Fibroblast of upper back skin (primary cell): ENCODE data around the gene ADAMTS18.
"Not testable (repeated sequence)": the region's sequence is repeated elsewhere in the genome, so short reads cannot be mapped to it uniquely, and the experiment has no call there.

ENCODE experiments used
- DNase-seq: peaks from one replicate; pipeline ENCODE4 v3.0.0-alpha.2; 2013

The ADAMTS18 gene

GRCh38 chr16:77324729-77325128 is 110.1 kb downstream of the ADAMTS18 start:
- no peak for DNase-seq

- no peak for DNase-seq
Measured at GRCh38 chr16:77323695-77324094, 111.1 kb downstream of the ADAMTS18 start.

- DNase-seq: no peak
Measured at GRCh38 chr16:77322757-77323156, 112.1 kb downstream of the ADAMTS18 start.

DNA sequence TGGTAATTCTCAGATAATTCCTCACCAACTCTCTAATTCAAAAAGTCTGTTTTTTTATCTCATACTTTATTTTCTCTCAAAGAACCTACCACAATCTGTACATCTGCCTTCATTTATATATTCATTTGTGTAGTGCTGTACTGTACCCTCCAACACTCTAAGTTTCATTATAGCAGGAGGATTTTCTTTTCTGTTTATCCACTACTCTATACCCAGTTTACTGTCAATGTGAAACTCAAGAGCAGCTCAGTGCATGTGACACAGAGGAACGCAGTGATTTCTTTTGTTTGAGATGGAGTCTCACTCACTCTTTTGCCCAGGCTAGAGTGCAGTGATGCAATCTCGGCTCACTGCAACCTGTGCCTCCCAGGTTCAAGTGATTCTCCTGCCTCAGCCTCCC is 117.8 kb downstream of the ADAMTS18 start:
- no peak for DNase-seq

GRCh38 chr16:77310877-77311276 is 124.0 kb downstream of the ADAMTS18 start:
- DNase-seq: no peak

GRCh38 chr16:77308163-77308561 is 126.7 kb downstream of the ADAMTS18 start:
- DNase-seq: peak; percentile 77

DNA sequence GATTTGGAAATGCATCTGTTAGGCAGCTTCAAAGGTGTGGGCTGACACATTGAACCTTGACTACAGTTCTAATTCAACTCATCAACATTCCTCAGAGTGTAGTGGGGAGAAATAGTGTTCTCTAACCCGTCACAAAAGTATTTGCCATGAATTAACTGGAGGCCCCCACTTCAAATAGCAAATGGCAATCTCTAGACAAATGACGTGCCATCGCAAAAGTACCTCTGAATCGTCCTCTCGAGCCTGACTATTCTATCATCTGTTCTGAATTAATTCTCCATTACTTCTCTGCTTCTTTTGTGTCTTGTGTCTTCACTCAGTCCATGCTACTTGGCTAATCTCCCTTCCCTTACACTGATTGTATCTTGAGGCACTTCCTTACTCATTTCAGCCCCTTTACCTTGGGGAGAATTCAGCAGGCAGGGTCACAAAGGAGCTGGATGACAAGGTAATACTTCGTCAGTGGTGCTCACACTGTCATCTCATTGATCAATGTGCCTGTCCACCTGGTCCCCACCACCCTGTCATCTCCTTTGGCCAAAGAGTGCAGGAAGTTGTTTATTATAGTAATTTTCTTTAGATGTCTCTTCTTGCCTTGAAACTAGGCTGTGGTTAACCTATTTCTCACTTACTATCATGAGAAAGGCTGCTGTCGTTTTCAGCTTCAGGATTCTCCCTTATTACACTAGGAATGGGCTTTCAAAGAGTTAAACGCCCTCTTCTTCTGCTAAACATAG is 127.2 kb downstream of the ADAMTS18 start:
- DNase-seq: peak; percentile 80

- DNase-seq: peak; percentile 88
Measured at GRCh38 chr16:77306075-77306474, 128.8 kb downstream of the ADAMTS18 start.

DNA sequence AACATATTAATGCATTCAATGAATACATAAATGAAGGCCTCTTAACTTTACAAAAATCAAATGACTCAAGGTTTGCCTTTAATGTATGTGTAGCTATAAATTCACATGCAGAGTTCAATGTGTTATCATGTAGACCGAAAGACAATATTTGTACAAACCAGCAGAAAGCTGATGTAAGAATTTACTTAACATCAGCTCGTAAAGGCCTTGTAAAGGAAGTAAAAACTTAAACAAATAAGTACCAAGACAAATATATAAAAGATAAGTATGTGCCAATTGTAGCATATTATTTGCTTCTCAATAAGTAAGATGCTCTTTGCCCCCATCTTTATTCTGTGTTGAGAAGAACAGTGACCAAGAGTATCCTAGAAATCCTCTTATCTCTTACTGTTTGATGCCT is 130.0 kb downstream of the ADAMTS18 start:
- no peak for DNase-seq

DNA sequence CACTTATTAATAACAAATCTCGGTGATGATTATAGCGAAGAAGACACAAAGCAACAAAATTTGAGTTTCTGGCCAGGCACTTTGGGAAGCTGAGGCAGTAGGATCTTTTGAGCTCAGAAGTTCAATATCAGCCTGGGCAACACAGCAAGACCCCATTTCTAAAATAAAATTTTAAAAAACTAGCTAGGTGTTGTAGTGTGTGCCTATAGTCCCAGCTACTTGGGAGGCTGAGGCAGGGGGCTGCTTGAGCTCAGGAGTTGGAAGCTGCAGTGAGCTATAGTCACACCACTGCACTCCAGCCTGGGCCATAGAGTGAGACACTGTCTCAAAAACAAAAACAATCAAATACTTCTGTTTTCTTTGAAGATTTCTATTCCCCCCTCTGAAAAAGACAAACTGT is 130.7 kb downstream of the ADAMTS18 start:
- DNase-seq: no peak

DNA sequence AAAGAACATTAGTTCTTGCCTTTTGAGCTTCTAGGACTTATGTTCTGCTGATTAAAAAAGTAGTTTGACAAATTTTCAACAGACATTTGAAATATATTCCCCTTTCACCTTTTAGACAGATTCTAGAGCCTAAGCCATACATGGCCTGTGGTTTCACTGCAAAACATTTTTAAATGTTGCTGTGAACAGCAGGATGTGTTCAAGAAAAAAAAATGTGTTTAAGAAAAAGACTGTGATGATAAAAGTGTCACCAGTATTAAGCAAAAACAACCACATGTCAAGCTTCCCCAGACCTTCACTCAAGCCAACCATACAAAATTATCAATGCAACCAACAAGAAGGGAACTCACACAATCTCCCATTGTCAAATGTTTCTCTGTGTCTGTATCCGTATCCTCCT is 132.2 kb downstream of the ADAMTS18 start:
- DNase-seq: no peak

- DNase-seq: no peak
Measured at GRCh38 chr16:77302249-77302648, 132.6 kb downstream of the ADAMTS18 start.

GRCh38 chr16:77300256-77300655 is 134.6 kb downstream of the ADAMTS18 start:
- DNase-seq: no peak

DNA sequence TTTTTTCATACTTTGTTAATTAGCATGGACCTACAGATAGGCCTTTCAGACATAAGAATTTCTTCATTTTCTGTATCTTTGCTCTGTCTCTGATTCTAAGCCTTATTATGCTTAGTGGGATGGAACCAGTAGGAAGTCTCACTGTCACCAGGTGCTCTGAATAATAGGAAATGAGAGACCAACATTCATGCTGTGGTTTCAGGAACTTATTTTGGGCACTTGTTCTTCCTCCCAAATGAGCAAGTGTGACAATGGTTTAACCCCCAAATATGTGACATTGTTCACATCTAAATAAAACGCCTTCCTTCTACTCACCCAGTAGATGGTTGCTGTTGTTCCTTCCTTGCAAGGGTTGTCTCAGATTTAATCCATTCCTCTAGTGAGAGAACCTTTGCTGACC is 135.4 kb downstream of the ADAMTS18 start:
- DNase-seq: no peak

DNA sequence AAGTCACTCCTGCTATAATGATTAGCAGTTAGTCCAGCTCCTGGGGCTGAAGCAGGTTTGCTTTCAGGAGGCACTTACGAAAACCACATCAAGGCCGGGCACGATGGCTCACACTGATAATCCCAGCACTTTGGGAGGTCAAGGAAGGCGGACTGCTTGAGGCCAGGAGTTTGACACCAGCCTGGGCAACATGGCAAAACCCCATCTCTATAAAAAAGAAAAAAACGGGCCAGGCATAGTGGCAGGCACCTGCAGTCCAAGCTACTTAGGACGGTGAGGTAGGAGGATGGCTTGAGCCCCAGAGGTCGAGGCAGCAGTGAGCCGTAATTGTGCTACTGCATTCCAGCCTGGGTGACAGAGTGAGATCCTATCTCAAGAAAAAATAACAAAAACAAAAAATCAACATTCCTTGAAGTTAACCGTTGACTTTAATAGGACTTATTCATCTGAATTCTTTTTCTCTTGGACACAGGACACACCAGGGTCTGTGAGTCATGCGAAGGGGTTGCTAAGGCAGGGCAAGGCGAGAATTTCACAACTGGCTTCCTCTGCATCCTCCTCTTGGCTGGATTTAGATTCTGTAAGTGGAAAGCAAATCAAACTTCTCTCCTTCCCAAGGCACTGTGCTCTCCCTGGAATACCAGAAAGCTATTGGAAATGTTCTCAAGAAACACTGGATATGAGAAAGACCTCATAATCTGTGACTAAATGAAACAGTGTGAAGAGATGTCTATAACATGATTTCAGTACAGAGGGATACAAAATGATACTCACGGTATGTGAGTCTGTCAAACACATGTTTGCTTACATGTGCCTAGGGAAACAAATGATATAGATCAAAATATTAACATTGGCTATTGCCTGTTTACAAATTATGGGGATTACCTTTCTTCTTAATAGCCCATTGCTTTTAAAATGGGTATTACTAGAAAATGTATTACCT is 136.1 kb downstream of the ADAMTS18 start:
- peak; percentile 96 for DNase-seq

GRCh38 chr16:77297996-77298395 is 136.8 kb downstream of the ADAMTS18 start:
- DNase-seq: no peak

DNA sequence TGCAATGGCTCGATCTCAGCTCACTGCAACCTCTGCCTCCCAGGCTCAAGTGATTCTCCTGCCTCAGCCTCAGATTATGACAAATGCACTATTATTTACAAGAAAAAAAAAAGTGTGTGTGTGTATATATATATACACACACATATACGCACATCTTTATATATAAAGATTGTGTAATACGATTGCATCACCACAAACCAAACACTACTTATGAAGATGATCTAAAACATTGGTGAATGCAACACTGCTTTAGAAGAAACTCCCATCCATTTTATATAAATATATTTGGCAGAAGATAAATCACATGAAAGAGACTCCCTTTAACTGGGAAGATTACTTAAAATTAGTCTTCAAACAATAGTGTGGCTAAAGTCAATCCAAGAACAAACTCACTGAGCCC is 138.9 kb downstream of the ADAMTS18 start:
- no peak for DNase-seq

DNA sequence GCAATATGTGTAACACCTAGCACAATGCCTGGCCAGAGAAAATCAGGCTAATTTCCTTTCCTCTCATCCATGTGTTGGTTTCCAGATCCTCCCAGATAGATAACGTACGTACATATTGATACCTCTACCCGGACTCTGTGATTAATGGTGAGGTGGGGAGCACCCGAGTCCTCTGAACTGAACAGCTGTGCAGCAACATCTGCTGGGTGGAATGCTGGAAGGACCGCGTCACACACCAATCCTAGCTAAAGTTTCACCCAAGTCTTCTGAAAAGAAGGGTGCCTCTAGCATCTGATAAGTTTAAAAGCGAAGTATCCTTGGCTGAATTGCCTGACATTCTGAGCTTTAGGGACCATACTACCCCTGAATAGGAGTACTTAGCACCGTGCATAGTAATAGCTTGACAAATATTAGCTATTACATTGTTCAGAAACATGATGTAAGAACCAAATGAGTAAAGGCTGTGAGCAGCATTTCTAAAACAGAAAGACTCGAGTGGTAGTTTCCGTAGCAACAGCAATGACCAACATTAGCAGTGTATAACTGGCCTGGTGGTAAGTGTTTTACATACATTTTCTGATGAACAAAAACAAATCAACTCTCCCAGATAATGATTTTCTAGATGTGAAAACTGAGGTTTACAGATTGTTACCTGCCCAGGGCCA is 144.3 kb downstream of the ADAMTS18 start:
- DNase-seq: peak; percentile 56

- peak; percentile 72 for DNase-seq
Measured at GRCh38 chr16:77289331-77289809, 145.5 kb downstream of the ADAMTS18 start.

DNA sequence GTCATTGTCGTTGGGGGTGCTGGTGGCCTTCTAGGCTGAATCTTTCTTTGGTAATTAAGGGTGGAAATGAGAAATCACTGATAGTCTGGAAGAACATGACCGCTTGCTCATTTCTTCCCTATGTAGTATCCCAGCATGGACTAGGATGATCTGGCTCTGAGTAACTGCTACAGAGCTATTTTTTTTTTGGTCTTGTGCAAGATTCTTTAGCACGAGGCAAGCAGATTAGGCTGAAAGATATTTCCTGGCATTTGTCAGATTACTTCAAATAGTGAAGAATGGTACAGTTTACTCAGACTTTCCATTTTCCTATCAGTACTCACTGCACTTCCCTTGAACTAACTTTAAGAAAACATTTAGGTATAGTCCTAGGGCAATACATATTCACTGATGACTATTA is 146.6 kb downstream of the ADAMTS18 start:
- DNase-seq: peak; percentile 86

DNA sequence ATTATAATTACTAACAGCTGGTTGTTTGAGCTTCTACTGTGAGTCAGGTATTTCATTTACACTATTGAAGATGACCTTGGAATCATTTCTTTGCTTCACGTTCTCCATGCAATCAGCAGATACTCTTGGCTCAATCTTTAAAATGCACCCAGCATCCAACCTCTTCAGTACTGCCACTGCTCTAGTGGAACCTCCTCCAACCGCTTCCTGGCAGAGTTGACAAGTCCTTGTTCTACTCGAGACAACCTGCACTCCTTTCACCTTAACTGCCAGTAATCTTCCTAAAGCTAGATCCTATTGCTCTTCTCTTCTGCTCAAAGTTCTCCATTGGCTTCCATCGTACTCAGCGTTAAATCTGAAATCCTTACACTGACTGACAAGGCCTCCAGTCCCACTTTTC is 149.2 kb downstream of the ADAMTS18 start:
- no peak for DNase-seq

DNA sequence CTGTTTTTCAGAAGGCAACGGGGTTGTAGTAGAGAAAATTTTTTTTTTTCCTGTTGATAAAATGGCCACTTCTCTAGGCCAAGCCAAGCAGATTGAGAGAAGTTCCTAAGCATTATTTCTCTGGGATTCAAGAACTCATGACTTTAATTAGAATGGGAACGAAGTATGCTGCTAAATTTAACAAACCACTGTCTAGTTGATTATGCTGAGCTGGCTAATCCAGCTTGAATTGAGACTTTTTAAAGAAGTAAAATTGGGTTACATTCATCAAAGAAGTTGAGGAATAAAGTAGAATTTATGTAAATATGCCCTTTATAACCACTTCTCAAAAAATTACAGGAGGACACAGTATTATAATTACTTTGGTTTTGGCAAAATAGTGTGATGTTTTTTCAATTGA is 152.5 kb downstream of the ADAMTS18 start:
- DNase-seq: no peak

DNA sequence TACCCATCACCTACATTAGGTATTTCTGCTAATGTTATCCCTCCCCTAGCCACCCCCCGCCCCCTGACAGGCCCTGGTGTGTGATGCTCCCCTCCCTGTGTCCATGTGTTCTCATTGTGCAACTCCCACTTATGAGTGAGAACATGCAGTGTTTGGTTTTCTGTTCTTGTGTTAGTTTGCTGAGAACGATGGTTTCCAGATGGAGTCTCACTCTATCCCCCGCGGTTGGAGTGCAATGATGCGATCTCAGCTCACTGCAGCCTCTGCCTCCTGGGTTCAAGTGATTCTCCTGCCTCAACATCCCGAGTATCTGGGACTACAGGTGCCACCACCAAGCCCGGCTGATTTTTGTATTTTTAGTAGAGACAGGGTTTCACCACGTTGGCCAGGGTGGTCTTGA is 155.5 kb downstream of the ADAMTS18 start:
- not testable (repeated sequence) for DNase-seq
